Hippocampal formation (tissue), 2 donors: ENCODE measurements around the gene IFFO2.

Source experiments
- DNase-seq, 2 donors: peaks; one replicate each; lab custom pipeline; 2025; lab: John Stamatoyannopoulos, UW

The IFFO2 gene

GRCh38 chr1:18936814-18937481 is 19.5 kb downstream of the IFFO2 start:
- no peak for DNase-seq

GRCh38 chr1:18936471-18936813 is 20.0 kb downstream of the IFFO2 start:
- DNase-seq, result no peak

GRCh38 chr1:18934205-18935000 is 22.1 kb downstream of the IFFO2 start:
- no peak for DNase-seq

- DNase-seq, result no peak
Observed at GRCh38 chr1:18932879-18933278, 23.6 kb downstream of the IFFO2 start.

GRCh38 chr1:18932387-18932786 is 24.1 kb downstream of the IFFO2 start:
- no peak for DNase-seq

- DNase-seq, result no peak
Observed at GRCh38 chr1:18931730-18932129, 24.7 kb downstream of the IFFO2 start.

GRCh38 chr1:18929686-18930085 is 26.8 kb downstream of the IFFO2 start:
- no peak for DNase-seq

- no peak for DNase-seq
Observed at GRCh38 chr1:18928985-18929384, 27.5 kb downstream of the IFFO2 start.

GRCh38 chr1:18928406-18928805 is 28.1 kb downstream of the IFFO2 start:
- DNase-seq, result no peak

- no peak for DNase-seq
Observed at GRCh38 chr1:18927654-18928272, 28.7 kb downstream of the IFFO2 start.

- DNase-seq, result no peak
Observed at GRCh38 chr1:18927082-18927653, 29.3 kb downstream of the IFFO2 start.

- DNase-seq, result no peak
Observed at GRCh38 chr1:18926315-18927081, 30.0 kb downstream of the IFFO2 start.

GRCh38 chr1:18925279-18925678 is 31.2 kb downstream of the IFFO2 start:
- no peak for DNase-seq

GRCh38 chr1:18924221-18924691 is 32.2 kb downstream of the IFFO2 start:
- no peak for DNase-seq

GRCh38 chr1:18923756-18924211 is 32.7 kb downstream of the IFFO2 start:
- no peak for DNase-seq

- no peak for DNase-seq
Observed at GRCh38 chr1:18922848-18923755, 33.4 kb downstream of the IFFO2 start.

- peak; percentile 42 to 69 for DNase-seq
Observed at GRCh38 chr1:18922319-18922726, 34.2 kb downstream of the IFFO2 start.

GRCh38 chr1:18921516-18922251 is 34.8 kb downstream of the IFFO2 start:
- DNase-seq, result no peak

- no peak for DNase-seq
Observed at GRCh38 chr1:18920931-18921330, 35.5 kb downstream of the IFFO2 start.

GRCh38 chr1:18919956-18920355 is 36.5 kb downstream of the IFFO2 start:
- no peak for DNase-seq
